Liver (tissue), 3 donors: Measurements from ENCODE around the gene TTYH2.

Experiments
- GABPA ChIP-seq, 2 donors: IDR thresholded peaks in 1 of 2; conservative IDR thresholded peaks in 1 of 2; 2 replicates each; pipeline ENCODE4 v1.6.1; 2016; ENCODE audit warnings: antibody characterized with exemption in 2 of 2, mild to moderate bottlenecking in 1 of 2, moderate library complexity in 1 of 2
- REST ChIP-seq: IDR thresholded peaks from 2 replicates; pipeline ENCODE4 v1.6.1; 2016; ENCODE audit warnings: antibody characterized with exemption, mild to moderate bottlenecking
- RXRA ChIP-seq, 2 donors: IDR thresholded peaks; 2 replicates each; pipeline ENCODE4 v1.6.1; 2017 to 2018; ENCODE audit warnings: antibody characterized with exemption in 2 of 2, mild to moderate bottlenecking in 1 of 2
- SP1 ChIP-seq: IDR thresholded peaks from 2 replicates; pipeline ENCODE4 v1.6.1; 2018; ENCODE audit warnings: antibody characterized with exemption, mild to moderate bottlenecking
- TAF1 ChIP-seq: conservative IDR thresholded peaks from 2 replicates; pipeline ENCODE4 v1.6.1; 2016; ENCODE audit warnings: antibody characterized with exemption, mild to moderate bottlenecking
- TF ChIP-seq, protein P1 (sequence below): fragments of 150-350 bp; IDR thresholded peaks from 2 replicates; pipeline ENCODE4 v1.5.1; 2017; ENCODE audit warnings: improper control_type of control experiment, low read depth, low read length; ENCODE audit not compliant: missing input control
- TF ChIP-seq, protein P2 (sequence below): IDR thresholded peaks from 2 replicates; pipeline ENCODE4 v1.6.1; 2016; ENCODE audit warnings: antibody characterized with exemption
- donor health status: healthy.
- donor health status: healthy.

DNA sequence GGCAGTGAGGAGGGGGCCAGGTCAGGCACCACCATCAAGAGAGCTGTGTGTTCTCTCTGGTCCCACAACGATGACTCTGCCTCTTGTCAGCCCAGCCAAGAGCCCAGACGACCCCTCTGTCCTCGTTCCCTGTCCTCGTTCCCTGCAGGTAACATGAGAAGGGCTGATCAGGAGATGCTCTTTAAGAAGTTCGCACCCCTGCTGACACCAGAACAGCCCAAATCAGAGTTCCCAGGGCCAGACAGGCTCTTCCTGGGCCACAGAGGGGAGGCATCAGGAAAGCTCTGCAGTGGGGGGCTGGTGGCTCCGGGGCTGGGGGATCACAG is 47.1 kb downstream of the TTYH2 start:
- no peak for TF ChIP-seq RXRA (IDR thresholded peaks at IDR 0.05)
- TF ChIP-seq, protein P1, sequence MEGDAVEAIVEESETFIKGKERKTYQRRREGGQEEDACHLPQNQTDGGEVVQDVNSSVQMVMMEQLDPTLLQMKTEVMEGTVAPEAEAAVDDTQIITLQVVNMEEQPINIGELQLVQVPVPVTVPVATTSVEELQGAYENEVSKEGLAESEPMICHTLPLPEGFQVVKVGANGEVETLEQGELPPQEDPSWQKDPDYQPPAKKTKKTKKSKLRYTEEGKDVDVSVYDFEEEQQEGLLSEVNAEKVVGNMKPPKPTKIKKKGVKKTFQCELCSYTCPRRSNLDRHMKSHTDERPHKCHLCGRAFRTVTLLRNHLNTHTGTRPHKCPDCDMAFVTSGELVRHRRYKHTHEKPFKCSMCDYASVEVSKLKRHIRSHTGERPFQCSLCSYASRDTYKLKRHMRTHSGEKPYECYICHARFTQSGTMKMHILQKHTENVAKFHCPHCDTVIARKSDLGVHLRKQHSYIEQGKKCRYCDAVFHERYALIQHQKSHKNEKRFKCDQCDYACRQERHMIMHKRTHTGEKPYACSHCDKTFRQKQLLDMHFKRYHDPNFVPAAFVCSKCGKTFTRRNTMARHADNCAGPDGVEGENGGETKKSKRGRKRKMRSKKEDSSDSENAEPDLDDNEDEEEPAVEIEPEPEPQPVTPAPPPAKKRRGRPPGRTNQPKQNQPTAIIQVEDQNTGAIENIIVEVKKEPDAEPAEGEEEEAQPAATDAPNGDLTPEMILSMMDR: no peak
- no peak for TF ChIP-seq TAF1
- no peak for TF ChIP-seq REST
- no peak for TF ChIP-seq GABPA (IDR thresholded peaks at IDR 0.05 in 1 of 2, conservative IDR thresholded peaks at IDR 0.05 in 1 of 2)
- TF ChIP-seq, protein P2, sequence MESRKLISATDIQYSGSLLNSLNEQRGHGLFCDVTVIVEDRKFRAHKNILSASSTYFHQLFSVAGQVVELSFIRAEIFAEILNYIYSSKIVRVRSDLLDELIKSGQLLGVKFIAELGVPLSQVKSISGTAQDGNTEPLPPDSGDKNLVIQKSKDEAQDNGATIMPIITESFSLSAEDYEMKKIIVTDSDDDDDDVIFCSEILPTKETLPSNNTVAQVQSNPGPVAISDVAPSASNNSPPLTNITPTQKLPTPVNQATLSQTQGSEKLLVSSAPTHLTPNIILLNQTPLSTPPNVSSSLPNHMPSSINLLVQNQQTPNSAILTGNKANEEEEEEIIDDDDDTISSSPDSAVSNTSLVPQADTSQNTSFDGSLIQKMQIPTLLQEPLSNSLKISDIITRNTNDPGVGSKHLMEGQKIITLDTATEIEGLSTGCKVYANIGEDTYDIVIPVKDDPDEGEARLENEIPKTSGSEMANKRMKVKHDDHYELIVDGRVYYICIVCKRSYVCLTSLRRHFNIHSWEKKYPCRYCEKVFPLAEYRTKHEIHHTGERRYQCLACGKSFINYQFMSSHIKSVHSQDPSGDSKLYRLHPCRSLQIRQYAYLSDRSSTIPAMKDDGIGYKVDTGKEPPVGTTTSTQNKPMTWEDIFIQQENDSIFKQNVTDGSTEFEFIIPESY: no peak
- TF ChIP-seq SP1: no peak
